HG03159 (cell line): ENCODE results near the gene CCN6.

ENCODE experiments used
- ATAC-seq: cut with Tn5 transposase; IDR thresholded peaks from one replicate; pipeline ENCODE4 v1.9.1; 2021; ENCODE audit warnings: mild to moderate bottlenecking, moderate library complexity; ENCODE audit not compliant: unreplicated experiment

CCN6 gene

DNA sequence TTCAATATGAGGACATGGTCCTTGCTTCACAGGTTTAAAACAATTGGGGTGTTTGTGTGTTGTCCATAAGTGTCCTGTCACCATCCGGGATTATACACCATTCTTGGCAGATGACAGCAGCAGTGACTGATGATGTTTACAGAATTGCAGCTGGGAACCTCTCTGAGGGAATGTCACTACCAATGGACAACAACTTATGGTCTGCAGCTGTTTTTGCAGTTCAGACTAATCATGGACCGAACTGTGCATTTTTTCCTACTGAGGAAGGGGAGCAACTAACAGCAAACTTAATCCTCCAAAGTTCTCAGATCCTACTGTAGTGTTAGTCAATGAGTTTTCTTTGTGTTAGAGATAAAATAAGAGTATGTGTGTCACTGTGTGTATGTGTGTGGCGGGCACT lies 59.5 kb downstream of the CCN6 start:
- ATAC-seq, result no peak

DNA sequence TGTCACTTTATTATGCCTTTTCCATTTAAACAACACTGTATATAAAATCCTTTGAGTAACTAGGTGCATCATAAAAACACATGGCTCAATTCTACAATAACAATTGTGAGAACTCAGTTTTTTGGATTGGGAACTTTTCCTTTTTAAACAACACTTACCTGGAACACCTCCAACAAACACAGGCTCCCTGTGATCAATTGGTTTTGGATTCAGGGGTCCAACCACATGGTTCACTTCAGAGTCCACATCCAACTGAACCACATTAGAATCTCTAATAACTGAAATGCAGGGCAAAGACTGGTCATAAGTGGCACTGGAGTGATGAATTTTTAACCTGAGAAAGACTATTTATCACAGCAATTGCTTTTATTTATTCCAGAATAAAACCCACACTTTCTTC lies 60.0 kb downstream of the CCN6 start:
- no peak for ATAC-seq

DNA sequence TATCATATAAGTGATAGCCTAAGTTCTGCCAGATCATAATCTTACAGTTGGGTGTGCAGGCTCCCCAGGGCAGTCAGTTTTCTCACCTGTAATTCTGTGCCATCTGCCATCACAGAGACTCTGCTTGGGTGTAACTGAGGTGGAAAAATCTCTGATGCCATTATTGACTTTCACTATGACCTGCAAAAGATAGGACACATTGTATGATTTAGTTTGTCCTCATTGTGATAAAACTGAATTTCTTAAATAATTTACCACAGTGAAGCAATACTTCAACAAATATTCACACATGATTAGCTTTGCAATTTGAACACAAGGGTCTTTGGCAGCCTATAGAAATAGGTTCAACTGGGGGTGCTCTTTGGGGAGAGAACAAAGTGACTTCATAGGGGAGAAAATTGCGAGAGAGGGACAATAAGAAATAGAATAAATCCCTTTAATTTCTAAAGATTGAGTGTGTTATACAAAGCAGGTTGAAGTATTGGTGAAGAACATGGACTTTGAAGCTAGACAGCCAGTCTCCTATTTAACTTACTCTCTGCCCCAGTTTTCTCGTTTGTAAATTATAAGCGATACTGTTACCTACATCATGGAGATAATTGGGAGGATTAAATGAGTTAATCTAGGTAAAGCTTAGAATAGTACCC lies 60.8 kb downstream of the CCN6 start:
- ATAC-seq, result no peak

DNA sequence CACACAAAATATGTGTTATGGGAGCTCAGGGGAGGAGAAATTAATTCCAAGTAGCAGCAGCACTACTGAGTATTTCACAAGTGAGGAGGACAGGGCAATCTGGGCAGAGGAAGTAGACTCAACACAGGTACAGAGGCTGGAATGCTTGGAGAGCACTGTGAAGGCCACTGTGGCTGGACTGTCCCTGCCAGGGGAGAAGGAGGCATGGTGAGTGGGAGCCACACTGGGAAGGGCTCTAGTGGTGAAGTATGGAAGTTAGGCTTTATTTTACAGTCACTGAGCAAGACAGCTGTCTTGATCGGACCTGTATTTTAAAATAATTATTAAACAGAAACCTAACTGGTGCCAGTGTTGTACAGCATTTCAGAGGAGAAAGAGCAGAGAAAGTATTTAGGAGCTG lies 62.3 kb downstream of the CCN6 start:
- ATAC-seq, result no peak

DNA sequence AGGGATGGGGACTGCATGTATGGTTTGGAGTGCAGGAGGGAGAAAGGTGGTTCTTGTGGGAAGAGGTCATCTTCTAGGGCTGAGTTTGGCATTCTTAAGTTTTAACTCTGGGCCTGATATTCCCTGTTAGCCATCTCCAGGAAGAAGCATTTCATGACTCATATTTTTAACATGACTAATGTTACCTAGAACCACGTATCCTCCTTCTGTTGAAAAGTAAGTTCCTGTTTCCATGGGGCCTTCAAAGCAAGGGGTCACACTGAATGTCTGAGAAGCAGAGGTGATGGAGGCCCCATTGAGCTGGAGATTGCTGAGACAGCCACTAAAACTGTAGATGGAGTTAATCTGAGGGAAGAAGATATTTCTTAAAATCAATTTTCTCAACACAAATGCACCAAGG lies 63.6 kb downstream of the CCN6 start:
- ATAC-seq, result no peak

DNA sequence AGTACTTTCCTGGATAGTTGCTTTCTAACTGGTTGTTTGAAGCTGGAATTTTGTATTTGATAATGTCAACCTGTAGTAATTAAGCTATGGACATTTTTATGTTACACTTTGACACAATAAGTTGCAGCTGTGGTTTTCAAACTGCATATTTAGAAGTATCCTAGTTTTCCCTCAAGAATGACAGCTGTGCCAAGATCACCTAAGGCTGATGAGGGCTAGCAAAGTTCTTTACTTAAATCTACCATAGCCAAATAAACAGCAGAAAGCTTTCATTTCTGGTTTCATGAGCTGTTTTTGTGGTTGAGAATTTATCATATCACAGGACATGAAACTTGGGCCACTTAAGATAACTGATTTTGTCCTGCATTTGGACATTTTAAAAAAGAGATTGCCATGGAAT lies 64.1 kb downstream of the CCN6 start:
- no peak for ATAC-seq
